ENCODE results near the gene GPR183.

DNA sequence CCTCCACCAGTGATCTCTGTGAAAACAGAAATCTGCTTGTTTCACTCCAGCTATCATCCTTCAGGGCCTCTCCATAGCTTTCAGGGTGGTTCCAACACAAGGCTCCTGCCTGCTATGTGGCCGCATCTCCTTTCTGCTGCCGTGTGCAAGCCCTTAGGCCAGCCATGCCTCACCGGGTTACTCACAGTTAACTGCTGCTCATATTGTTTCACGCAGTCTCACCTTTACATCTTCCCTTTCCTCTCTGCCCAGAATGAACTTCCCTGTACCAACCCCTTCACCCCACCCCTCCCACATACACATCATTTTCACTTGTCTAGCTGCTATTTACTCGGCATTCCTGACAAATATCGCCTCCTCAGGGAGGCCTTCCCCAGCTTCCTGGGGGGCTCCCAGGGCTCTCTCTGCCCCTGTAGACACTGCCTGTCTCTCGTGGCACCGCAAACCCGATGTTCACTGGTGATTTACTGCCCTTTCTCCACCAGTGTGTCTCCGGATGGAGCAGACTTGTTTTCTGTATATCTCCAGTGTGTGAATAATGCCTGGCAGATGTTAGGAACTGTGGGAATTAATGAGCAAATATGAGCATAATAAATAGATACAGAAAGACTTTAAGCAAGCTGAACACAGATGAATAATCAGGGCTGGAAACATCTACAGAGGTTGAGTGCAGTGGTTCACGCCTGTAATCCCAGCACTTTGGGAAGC is 39.3 kb upstream of the GPR183 start:
- no peak for TF ChIP-seq GATA2 (IDR thresholded peaks at IDR 0.05; ENCODE audit: low read depth, low read length)
- no peak for TF ChIP-seq GATA3 (IDR thresholded peaks at IDR 0.05; ENCODE audit: low read depth, low read length)
